Vagina (tissue), 2 donors: ENCODE results near the gene ITGB7. TPM values are rescaled to one million over a fixed set of nuclear protein-coding genes. Genes with fewer than 3 reads are reported as not detected.

Experiments used
- DNase-seq, 2 donors: peaks; one replicate each; pipeline ENCODE4 v3.0.0-alpha.2; 2017; ENCODE audit errors: extremely low spot score in 2 of 2
- H3K27ac ChIP-seq: fragments of 200-600 bp; sonication (generic); one replicate; pipeline ENCODE4 v1.5.1; 2019
- H3K27me3 ChIP-seq: fragments of 200-600 bp; sonication (generic); one replicate; pipeline ENCODE4 v1.5.1; 2019
- H3K36me3 ChIP-seq, 2 donors: fragments of 200-600 bp; sonication (generic); one replicate each; pipeline ENCODE4 v1.5.1; 2017 to 2019
- H3K4me1 ChIP-seq: fragments of 200-600 bp; sonication (generic); one replicate; pipeline ENCODE4 v1.5.1; 2019
- H3K4me3 ChIP-seq, 2 donors: fragments of 200-600 bp; sonication (generic); 1 replicate in 1 of 2; 2 replicates in 1 of 2; pipeline ENCODE4 v1.5.1; 2016 to 2019
- H3K9me3 ChIP-seq: fragments of 200-600 bp; sonication (generic); one replicate; pipeline ENCODE4 v1.5.1; 2019
- POLR2A ChIP-seq, 2 donors: fragments of 450-650 bp; IDR thresholded peaks; one replicate each; pipeline ENCODE4 v1.6.1; 2017; ENCODE audit warnings: antibody characterized with exemption in 2 of 2, mild to moderate bottlenecking in 2 of 2, moderate library complexity in 2 of 2
- POLR2AphosphoS5 ChIP-seq, 2 donors: sonication (generic); formaldehyde crosslinking; IDR thresholded peaks; one replicate each; pipeline ENCODE4 v1.9.0; 2017; ENCODE audit warnings: antibody characterized with exemption in 2 of 2, mild to moderate bottlenecking in 2 of 2, low read depth in 1 of 2; ENCODE audit not compliant: insufficient read depth in 1 of 2
- intact Hi-C: fragments of 100-400 bp; cut with DNase I; formaldehyde crosslinking; loops from one replicate; pipeline ENCODE4 v1.15.1; 2023
- total RNA-seq: library from RNA; depleted of rRNA; stranded (reverse); fragments of >200 nt; gene quantifications from one replicate; pipeline ENCODE4 v1.2.3, GENCODE V29; 2016
- TF ChIP-seq, protein P1 (sequence below), 3 experiments: fragments of 450-650 bp in 2 of 3; fragments of 200-600 bp in 1 of 3; sonication (generic) in 1 of 3; IDR thresholded peaks; one replicate each; pipeline ENCODE4 v1.5.1; 2017 to 2019; ENCODE audit warnings: antibody characterized with exemption in 3 of 3, mild to moderate bottlenecking in 2 of 3, moderate library complexity in 2 of 3

The ITGB7 gene
- total RNA-seq, 1 donor from 2014 or later, result 3.7 TPM

DNA sequence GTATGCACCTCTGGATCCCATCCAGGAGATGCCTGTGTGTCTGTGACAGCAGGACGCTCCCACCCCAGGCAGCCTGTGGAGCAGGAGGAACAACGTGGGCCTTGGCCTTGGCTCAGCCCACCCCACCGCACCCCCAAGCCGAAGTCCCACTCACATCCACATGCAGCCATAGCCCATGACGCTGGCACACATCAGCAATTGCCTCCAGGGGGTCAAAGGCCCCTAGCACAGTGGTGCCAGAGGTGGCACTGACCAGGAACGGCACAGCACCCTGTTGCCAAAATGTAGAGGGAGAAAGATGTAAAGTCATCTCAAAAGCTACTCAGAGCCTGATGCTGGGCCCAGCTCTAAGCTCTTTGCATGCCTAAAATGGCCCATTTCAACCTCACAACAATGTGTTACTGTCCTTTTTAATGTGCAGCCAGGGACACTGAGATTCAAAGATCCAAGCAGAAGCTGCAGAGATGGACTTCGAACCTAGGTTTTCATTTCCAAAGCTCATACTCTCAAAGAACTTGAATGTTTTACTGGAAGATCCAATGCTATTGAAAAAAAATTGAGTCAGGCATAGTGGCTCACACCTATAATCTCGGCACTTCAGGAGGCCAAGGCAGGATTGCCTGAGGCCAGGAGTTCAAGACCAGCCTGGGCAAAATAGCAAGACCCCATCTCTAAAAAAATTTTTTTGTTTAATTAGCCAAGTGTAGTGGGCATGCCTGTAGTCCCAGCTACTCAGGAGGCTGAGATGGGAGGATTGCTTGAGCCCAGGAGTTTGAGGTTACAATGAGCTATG, 45.7 kb downstream of the ITGB7 start:
- TF ChIP-seq, protein P1, sequence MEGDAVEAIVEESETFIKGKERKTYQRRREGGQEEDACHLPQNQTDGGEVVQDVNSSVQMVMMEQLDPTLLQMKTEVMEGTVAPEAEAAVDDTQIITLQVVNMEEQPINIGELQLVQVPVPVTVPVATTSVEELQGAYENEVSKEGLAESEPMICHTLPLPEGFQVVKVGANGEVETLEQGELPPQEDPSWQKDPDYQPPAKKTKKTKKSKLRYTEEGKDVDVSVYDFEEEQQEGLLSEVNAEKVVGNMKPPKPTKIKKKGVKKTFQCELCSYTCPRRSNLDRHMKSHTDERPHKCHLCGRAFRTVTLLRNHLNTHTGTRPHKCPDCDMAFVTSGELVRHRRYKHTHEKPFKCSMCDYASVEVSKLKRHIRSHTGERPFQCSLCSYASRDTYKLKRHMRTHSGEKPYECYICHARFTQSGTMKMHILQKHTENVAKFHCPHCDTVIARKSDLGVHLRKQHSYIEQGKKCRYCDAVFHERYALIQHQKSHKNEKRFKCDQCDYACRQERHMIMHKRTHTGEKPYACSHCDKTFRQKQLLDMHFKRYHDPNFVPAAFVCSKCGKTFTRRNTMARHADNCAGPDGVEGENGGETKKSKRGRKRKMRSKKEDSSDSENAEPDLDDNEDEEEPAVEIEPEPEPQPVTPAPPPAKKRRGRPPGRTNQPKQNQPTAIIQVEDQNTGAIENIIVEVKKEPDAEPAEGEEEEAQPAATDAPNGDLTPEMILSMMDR (IDR thresholded peaks at IDR 0.05), result no peak
- TF ChIP-seq POLR2AphosphoS5 (IDR thresholded peaks at IDR 0.05; ENCODE audit: insufficient read depth in 1 of 2, low read depth in 1 of 2), result no peak
- TF ChIP-seq POLR2A (IDR thresholded peaks at IDR 0.05), result no peak
- intact Hi-C loops, result no loop called here
- Histone ChIP-seq H3K36me3 (peaks cover 0 to 5% of the 10 kb centered on the region in 2 donors), H3K9me3 (no peaks in the 10 kb centered on the region), H3K27ac (no peak overlapping the region), H3K4me3 (no peak overlapping the region), H3K4me1 (no peaks in the 10 kb centered on the region), H3K27me3 (no peaks in the 10 kb centered on the region)
- DNase-seq, result no peak

DNA sequence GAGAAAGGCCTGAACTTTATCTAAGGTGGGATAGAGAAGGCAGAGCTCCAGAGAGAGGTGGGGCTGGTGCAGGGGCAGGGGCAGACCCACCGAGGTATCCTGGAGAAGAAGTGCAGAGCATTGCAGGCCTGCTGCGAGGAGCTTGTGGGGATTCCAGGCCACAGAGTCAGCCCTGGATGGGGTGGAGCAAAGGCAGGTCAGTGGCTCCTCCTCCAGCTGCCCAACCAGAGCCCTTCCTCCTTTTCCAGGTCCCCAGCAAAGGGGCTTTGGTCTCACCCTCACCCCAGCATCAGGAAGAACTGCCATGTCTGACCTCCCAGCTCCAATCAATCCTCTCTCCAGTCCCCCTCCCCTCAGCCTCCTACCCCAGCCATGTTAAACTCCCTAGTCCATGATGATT, 46.4 kb downstream of the ITGB7 start:
- H3K9me3 ChIP-seq, result no peaks in the 10 kb centered on the region
- no peak overlapping the region for H3K4me3 ChIP-seq
- no peak overlapping the region for H3K27ac ChIP-seq
- no peak for DNase-seq
- H3K4me1 ChIP-seq, result no peaks in the 10 kb centered on the region
- no peak for TF ChIP-seq POLR2A (IDR thresholded peaks at IDR 0.05)
- TF ChIP-seq POLR2AphosphoS5 (IDR thresholded peaks at IDR 0.05; ENCODE audit: insufficient read depth in 1 of 2, low read depth in 1 of 2), result no peak
- TF ChIP-seq, protein P1 (IDR thresholded peaks at IDR 0.05), result no peak
- H3K36me3 ChIP-seq, result peaks cover 0 to 5% of the 10 kb centered on the region in 2 donors
- H3K27me3 ChIP-seq, result no peaks in the 10 kb centered on the region
- intact Hi-C loops, result no loop called here

DNA sequence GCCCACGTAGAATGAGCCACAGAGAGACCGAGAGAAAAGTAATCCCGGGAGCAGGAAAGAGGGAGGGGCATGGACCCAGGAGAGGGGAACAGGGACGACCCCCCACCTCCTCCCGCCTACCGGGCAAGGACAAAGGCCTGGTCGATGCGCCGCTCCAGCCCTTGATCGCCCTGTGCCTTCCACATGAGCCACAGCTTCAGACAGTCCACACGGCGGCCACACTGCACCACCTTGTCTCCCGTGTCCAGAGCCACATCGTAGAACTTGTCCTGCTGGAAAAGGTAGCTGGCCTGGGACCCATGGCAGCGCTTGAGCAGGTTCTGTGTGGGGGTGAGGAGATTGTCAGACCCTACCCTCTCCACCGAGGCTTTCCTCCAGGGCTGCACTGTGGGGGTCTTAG, 47.1 kb downstream of the ITGB7 start:
- Histone ChIP-seq H3K4me3 (no peak overlapping the region), H3K27ac (no peak overlapping the region), H3K9me3 (no peaks in the 10 kb centered on the region), H3K4me1 (no peaks in the 10 kb centered on the region), H3K36me3 (peaks cover 0 to 5% of the 10 kb centered on the region in 2 donors), H3K27me3 (no peaks in the 10 kb centered on the region)
- intact Hi-C loops, result loop anchor here (5.0 kb wide), 1 partner anchor 37 kb away; no protein-coding TSS in a partner anchor
- TF ChIP-seq POLR2AphosphoS5 (IDR thresholded peaks at IDR 0.05; ENCODE audit: insufficient read depth in 1 of 2, low read depth in 1 of 2), result no peak
- TF ChIP-seq POLR2A (IDR thresholded peaks at IDR 0.05), result no peak
- TF ChIP-seq, protein P1 (IDR thresholded peaks at IDR 0.05), result no peak
- no peak for DNase-seq

DNA sequence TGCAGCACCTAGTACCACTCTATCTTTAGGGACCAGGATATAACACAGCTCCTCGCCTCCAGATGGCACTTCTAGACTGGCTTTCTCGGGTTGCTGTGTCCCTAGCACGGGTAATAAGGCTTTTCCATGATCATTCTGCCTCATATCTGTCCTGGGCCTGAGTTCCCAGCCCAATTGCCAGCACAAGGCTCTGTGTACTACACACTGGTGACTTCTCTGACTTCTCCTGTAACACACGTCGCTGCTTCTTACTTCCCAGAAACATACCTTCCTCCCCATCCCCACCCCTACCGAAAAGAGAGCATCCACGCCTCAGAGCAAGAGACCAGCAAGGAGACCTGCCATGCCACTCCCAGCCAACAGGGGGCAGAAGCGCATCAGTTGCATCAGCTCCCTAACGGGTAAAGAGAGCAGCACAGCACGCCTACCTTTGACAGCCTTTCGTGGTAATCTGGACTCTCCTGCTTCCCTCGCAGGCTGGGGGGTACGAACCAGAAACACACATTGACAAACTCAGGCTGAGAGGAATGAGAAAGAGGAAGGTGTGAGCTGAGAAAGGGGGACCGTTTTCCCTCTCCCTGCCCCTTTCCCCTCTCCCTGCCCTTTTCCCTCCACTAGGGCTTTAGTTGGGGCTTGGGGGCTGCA, 47.7 kb downstream of the ITGB7 start:
- H3K9me3 ChIP-seq, result no peaks in the 10 kb centered on the region
- peaks cover 0 to 3% of the 10 kb centered on the region in 2 donors for H3K36me3 ChIP-seq
- H3K27me3 ChIP-seq, result no peaks in the 10 kb centered on the region
- intact Hi-C loops, result loop anchor here (5.0 kb wide), 1 partner anchor 38 kb away; no protein-coding TSS in a partner anchor
- TF ChIP-seq, protein P1 (IDR thresholded peaks at IDR 0.05), result peak; percentile 88 to 96 (median 93)
- TF ChIP-seq POLR2AphosphoS5 (IDR thresholded peaks at IDR 0.05; ENCODE audit: insufficient read depth in 1 of 2, low read depth in 1 of 2) (peak in 1 of 2 donors; percentile 28), POLR2A (IDR thresholded peaks at IDR 0.05) (no peak)
- H3K4me3 ChIP-seq, result no peak overlapping the region
- no peaks in the 10 kb centered on the region for H3K4me1 ChIP-seq
- DNase-seq, result no peak
- no peak overlapping the region for H3K27ac ChIP-seq
